IMR-90 (cell line): ENCODE data around the gene RBPJ.

Source experiments
- CEBPB ChIP-seq: IDR thresholded peaks from 2 replicates; pipeline ENCODE4 v1.6.1; 2012; ENCODE audit warnings: low read depth, low read length, improper control_type of control experiment
- CHD1 ChIP-seq: IDR thresholded peaks from 2 replicates; pipeline ENCODE4 v1.6.1; 2012; ENCODE audit warnings: low read depth, low read length, improper control_type of control experiment
- MAFK ChIP-seq: IDR thresholded peaks from 2 replicates; pipeline ENCODE4 v1.6.1; 2012; ENCODE audit warnings: low read depth, low read length, improper control_type of control experiment
- MAZ ChIP-seq: IDR thresholded peaks from 2 replicates; pipeline ENCODE4 v1.6.1; 2012; ENCODE audit warnings: low read depth, mild to moderate bottlenecking, low read length, improper control_type of control experiment, moderate library complexity, borderline replicate concordance
- MXI1 ChIP-seq: IDR thresholded peaks from 2 replicates; pipeline ENCODE4 v1.6.1; 2012; ENCODE audit warnings: low read depth, mild to moderate bottlenecking, low read length, moderate library complexity, borderline replicate concordance
- NFE2L2 ChIP-seq: fragments of 150-350 bp; IDR thresholded peaks from 2 replicates; pipeline ENCODE4 v1.6.1; 2016; ENCODE audit warnings: low read depth, mild to moderate bottlenecking, low read length
- POLR2A ChIP-seq: IDR thresholded peaks from 2 replicates; pipeline ENCODE4 v1.6.1; 2012; ENCODE audit warnings: mild to moderate bottlenecking, low read depth, low read length
- RAD21 ChIP-seq: IDR thresholded peaks from 2 replicates; pipeline ENCODE4 v1.6.1; 2012; ENCODE audit warnings: low read length, improper control_type of control experiment
- RCOR1 ChIP-seq: IDR thresholded peaks from 2 replicates; pipeline ENCODE4 v1.6.1; 2012; ENCODE audit warnings: mild to moderate bottlenecking, low read length, improper control_type of control experiment; ENCODE audit not compliant: insufficient replicate concordance
- RFX5 ChIP-seq: IDR thresholded peaks from 2 replicates; pipeline ENCODE4 v1.8.0; 2012; ENCODE audit warnings: low read depth, mild to moderate bottlenecking, low read length, moderate library complexity
- SMC3 ChIP-seq: fragments of 150-350 bp; IDR thresholded peaks from 2 replicates; pipeline ENCODE4 v1.6.1; 2016; ENCODE audit warnings: low read depth, mild to moderate bottlenecking, antibody characterized with exemption, low read length, moderate library complexity
- TF ChIP-seq, protein P1 (sequence below): conservative IDR thresholded peaks from 2 replicates; pipeline ENCODE4 v1.5.1; 2012; ENCODE audit warnings: mild to moderate bottlenecking, low read depth, low read length, improper control_type of control experiment
- TF ChIP-seq, protein P2 (sequence below): fragments of 150-350 bp; IDR thresholded peaks from 2 replicates; pipeline ENCODE4 v1.6.1; 2017; ENCODE audit warnings: mild to moderate bottlenecking, antibody characterized with exemption, low read length, low read depth

DNA sequence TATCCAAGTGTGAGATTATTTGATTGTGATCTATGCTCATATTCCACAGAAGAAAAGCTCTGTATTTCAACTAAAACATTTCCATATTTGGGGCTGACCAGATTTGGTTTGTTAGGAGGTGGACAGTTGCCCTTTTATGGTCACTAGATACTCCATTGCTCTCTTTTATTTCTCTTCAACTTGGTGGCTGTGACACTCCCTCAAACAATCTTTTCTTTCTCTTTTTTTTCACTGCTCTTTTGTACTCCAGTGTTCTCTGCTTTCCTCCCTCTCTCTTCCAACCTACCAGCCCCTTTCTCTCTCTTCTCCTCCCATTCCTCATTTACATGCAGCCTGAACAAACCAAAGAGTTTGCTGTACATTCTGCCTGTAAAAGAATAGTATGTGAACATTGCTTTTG, 48.8 kb downstream of the RBPJ start:
- TF ChIP-seq MAFK (no peak), RAD21 (no peak), POLR2A (no peak), MAZ (no peak), SMC3 (no peak), CEBPB (no peak), RFX5 (no peak), CHD1 (no peak), RCOR1 (no peak), MXI1 (no peak), NFE2L2 (no peak)
- TF ChIP-seq, protein P1, sequence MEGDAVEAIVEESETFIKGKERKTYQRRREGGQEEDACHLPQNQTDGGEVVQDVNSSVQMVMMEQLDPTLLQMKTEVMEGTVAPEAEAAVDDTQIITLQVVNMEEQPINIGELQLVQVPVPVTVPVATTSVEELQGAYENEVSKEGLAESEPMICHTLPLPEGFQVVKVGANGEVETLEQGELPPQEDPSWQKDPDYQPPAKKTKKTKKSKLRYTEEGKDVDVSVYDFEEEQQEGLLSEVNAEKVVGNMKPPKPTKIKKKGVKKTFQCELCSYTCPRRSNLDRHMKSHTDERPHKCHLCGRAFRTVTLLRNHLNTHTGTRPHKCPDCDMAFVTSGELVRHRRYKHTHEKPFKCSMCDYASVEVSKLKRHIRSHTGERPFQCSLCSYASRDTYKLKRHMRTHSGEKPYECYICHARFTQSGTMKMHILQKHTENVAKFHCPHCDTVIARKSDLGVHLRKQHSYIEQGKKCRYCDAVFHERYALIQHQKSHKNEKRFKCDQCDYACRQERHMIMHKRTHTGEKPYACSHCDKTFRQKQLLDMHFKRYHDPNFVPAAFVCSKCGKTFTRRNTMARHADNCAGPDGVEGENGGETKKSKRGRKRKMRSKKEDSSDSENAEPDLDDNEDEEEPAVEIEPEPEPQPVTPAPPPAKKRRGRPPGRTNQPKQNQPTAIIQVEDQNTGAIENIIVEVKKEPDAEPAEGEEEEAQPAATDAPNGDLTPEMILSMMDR: no peak
- TF ChIP-seq, protein P2, sequence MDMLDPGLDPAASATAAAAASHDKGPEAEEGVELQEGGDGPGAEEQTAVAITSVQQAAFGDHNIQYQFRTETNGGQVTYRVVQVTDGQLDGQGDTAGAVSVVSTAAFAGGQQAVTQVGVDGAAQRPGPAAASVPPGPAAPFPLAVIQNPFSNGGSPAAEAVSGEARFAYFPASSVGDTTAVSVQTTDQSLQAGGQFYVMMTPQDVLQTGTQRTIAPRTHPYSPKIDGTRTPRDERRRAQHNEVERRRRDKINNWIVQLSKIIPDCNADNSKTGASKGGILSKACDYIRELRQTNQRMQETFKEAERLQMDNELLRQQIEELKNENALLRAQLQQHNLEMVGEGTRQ: no peak
